ENCODE results near the gene TMEM242.

- TF ChIP-seq CTCF (IDR thresholded peaks at IDR 0.05) (no peak), POLR2A (IDR thresholded peaks at IDR 0.05) (no peak)
Measured at GRCh38 chr6:157305670-157306653, 17.4 kb downstream of the TMEM242 start.

Data from esophagus squamous epithelium (tissue), 4 donors.